NB4 (cell line): ENCODE results near the gene PALD1.

Experiments used
- DNase-seq: peaks from one replicate; pipeline ENCODE4 v3.0.0; 2010; ENCODE audit warnings: low read depth
- H3K4me3 ChIP-seq: one replicate; pipeline ENCODE4 v1.5.1; 2011; ENCODE audit warnings: mild to moderate bottlenecking, low read depth, low read length, moderate library complexity
- CTCF ChIP-seq: IDR thresholded peaks from one replicate; pipeline ENCODE4 v1.5.1; 2012; ENCODE audit warnings: low read depth, low read length
- MAX ChIP-seq: IDR thresholded peaks from 2 replicates; pipeline ENCODE4 v1.6.1; 2011; ENCODE audit warnings: low read depth, low read length
- MYC ChIP-seq: IDR thresholded peaks from 2 replicates; pipeline ENCODE4 v1.6.1; 2011; ENCODE audit warnings: low read depth, low read length
- POLR2A ChIP-seq: IDR thresholded peaks from 2 replicates; pipeline ENCODE4 v1.6.1; 2011; ENCODE audit warnings: mild to moderate bottlenecking; ENCODE audit not compliant: insufficient read length; ENCODE audit errors: extremely low read depth

The PALD1 gene

GRCh38 chr10:70533189-70533558 is 54.6 kb downstream of the PALD1 start:
- TF ChIP-seq CTCF (no peak), POLR2A (no peak), MYC (no peak), MAX (no peak)

GRCh38 chr10:70534281-70534680 is 55.7 kb downstream of the PALD1 start:
- TF ChIP-seq MAX, result no peak
- TF ChIP-seq CTCF, result no peak
- no peak for TF ChIP-seq MYC
- TF ChIP-seq POLR2A, result no peak
- H3K4me3 ChIP-seq, result no peak overlapping the region
- no peak for DNase-seq

More at GRCh38 chr10:70533189-70533558, 54.6 kb downstream of the PALD1 start:
- no peak for DNase-seq
- no peak overlapping the region for H3K4me3 ChIP-seq

GRCh38 chr10:70535001-70535400 is 56.4 kb downstream of the PALD1 start:
- no peak for TF ChIP-seq CTCF
- no peak for TF ChIP-seq POLR2A
- no peak for DNase-seq
- no peak overlapping the region for H3K4me3 ChIP-seq

- no peak for DNase-seq
- no peak overlapping the region for H3K4me3 ChIP-seq
- TF ChIP-seq MYC, result no peak
- no peak for TF ChIP-seq CTCF
- TF ChIP-seq POLR2A, result no peak
- no peak for TF ChIP-seq MAX
Observed at GRCh38 chr10:70535451-70535850, 56.9 kb downstream of the PALD1 start.

- no peak for DNase-seq
- H3K4me3 ChIP-seq, result no peak overlapping the region
- TF ChIP-seq MYC (no peak), CTCF (no peak), MAX (no peak), POLR2A (no peak)
Observed at GRCh38 chr10:70536196-70536861, 57.8 kb downstream of the PALD1 start.
